ENCODE results near the gene IL4R. TPM values are rescaled to one million over a fixed set of nuclear protein-coding genes. Genes with fewer than 3 reads are reported as not detected.

IL4R gene
- total and polyA plus RNA-seq, 2 experiments from 2014 or later, result 6.4 to 17.6 TPM

GRCh38 chr16:27291722-27292240, 22.0 kb upstream of the IL4R start:
- no peak overlapping the region for H3K4me3 Mint-ChIP-seq
- Histone ChIP-seq H3K36me3 (ENCODE audit: insufficient read depth) (no peaks in the 10 kb centered on the region), H4K20me1 (replicated peaks; ENCODE audit: insufficient read depth) (no peaks in the 10 kb centered on the region), H3F3A (replicated peaks; ENCODE audit: low read depth) (no peaks in the 10 kb centered on the region), H3K27me3 (ENCODE audit: insufficient read depth) (no peaks in the 10 kb centered on the region), H3K27ac (ENCODE audit: low read depth) (no peak overlapping the region), H3K4me3 (no peak overlapping the region), H3K4me2 (no peak overlapping the region), H3K4me1 (ENCODE audit: insufficient read depth) (no peaks in the 10 kb centered on the region), H3K9me2 (ENCODE audit: insufficient read depth) (no peaks in the 10 kb centered on the region), H2AFZ (no peak overlapping the region), H3K79me2 (replicated peaks; ENCODE audit: insufficient read depth) (no peaks in the 10 kb centered on the region)
- H3K9me3 Mint-ChIP-seq, result peaks cover 3% of the 10 kb centered on the region; the same call in 1 of the 3 replicates
- H3K27me3 Mint-ChIP-seq (ENCODE audit: insufficient read depth, low read depth, poor library complexity), result peaks cover 5% of the 10 kb centered on the region
- DNase-seq (ENCODE audit: low spot score) (no peak), ATAC-seq (no peak)
- H3K36me3 Mint-ChIP-seq (ENCODE audit: low read depth), result peaks cover 3% of the 10 kb centered on the region; the same call in 1 of the 3 replicates
- H3K4me1 Mint-ChIP-seq, result no peaks in the 10 kb centered on the region
- no peak overlapping the region for H3K27ac Mint-ChIP-seq
- TF ChIP-seq ZNF462 (CRISPR knock-in tag; IDR thresholded peaks at IDR 0.05) (no peak), ZNF114 (CRISPR knock-in tag; IDR thresholded peaks at IDR 0.05) (no peak), CTCF (conservative IDR thresholded peaks at IDR 0.05; ENCODE audit: low read depth in 2 of 2) (no peak), EZH2 (IDR thresholded peaks at IDR 0.05; ENCODE audit: low read depth, unreplicated experiment) (no peak), EZH2phosphoT487 (IDR thresholded peaks at IDR 0.05; ENCODE audit: unreplicated experiment) (no peak)
- TF ChIP-seq, protein P1, sequence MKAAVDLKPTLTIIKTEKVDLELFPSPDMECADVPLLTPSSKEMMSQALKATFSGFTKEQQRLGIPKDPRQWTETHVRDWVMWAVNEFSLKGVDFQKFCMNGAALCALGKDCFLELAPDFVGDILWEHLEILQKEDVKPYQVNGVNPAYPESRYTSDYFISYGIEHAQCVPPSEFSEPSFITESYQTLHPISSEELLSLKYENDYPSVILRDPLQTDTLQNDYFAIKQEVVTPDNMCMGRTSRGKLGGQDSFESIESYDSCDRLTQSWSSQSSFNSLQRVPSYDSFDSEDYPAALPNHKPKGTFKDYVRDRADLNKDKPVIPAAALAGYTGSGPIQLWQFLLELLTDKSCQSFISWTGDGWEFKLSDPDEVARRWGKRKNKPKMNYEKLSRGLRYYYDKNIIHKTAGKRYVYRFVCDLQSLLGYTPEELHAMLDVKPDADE (IDR thresholded peaks at IDR 0.05), result no peak

All from GM23338 (cell line).